H9 (cell line): ENCODE measurements around the gene RBP7. TPM values are rescaled to one million over a fixed set of nuclear protein-coding genes. Genes with fewer than 3 reads are reported as not detected.

Source experiments
- DNase-seq: peaks from one replicate; pipeline ENCODE4 v3.0.0-alpha.2; 2017
- H2AFZ ChIP-seq: one replicate; pipeline ENCODE4 v1.6.1; 2013; ENCODE audit warnings: mild to moderate bottlenecking, low read length, control low read depth, moderate library complexity
- H2AK5ac ChIP-seq: 2 replicates; pipeline ENCODE4 v1.6.1; 2013; ENCODE audit warnings: low read length, control low read depth, mixed read lengths; ENCODE audit not compliant: insufficient read length
- H2BK120ac ChIP-seq: one replicate; pipeline ENCODE4 v1.6.1; 2013; ENCODE audit warnings: low read depth, mild to moderate bottlenecking, low read length, control low read depth, inconsistent platforms; ENCODE audit not compliant: poor library complexity, severe bottlenecking
- H2BK12ac ChIP-seq: 2 replicates; pipeline ENCODE4 v1.6.1; 2013; ENCODE audit warnings: low read length, control low read depth, mixed read lengths, low read depth; ENCODE audit not compliant: insufficient read length
- H2BK15ac ChIP-seq: 2 replicates; pipeline ENCODE4 v1.6.1; 2013; ENCODE audit warnings: low read depth, low read length, control low read depth
- H2BK20ac ChIP-seq: one replicate; pipeline ENCODE4 v1.6.1; 2013; ENCODE audit warnings: low read depth, mild to moderate bottlenecking, low read length, control low read depth, inconsistent platforms; ENCODE audit not compliant: poor library complexity, severe bottlenecking
- H2BK5ac ChIP-seq: 2 replicates; pipeline ENCODE4 v1.6.1; 2013; ENCODE audit warnings: low read length, control low read depth, mixed read lengths; ENCODE audit not compliant: insufficient read length
- H3K14ac ChIP-seq: 2 replicates; pipeline ENCODE4 v1.6.1; 2013; ENCODE audit warnings: low read length, control low read depth; ENCODE audit not compliant: insufficient read depth
- H3K18ac ChIP-seq: 2 replicates; pipeline ENCODE4 v1.6.1; 2013; ENCODE audit warnings: low read depth, mild to moderate bottlenecking, mixed read lengths, low read length, control low read depth; ENCODE audit not compliant: insufficient read length
- H3K23ac ChIP-seq: 2 replicates; pipeline ENCODE4 v1.6.1; 2013; ENCODE audit warnings: low read length, control low read depth, mixed read lengths, low read depth; ENCODE audit not compliant: insufficient read length
- H3K23me2 ChIP-seq: 2 replicates; pipeline ENCODE4 v1.6.1; 2013; ENCODE audit warnings: low read depth, mild to moderate bottlenecking, mixed read lengths, low read length, control low read depth; ENCODE audit not compliant: insufficient read length, poor library complexity, severe bottlenecking
- H3K27ac ChIP-seq: 2 replicates; pipeline ENCODE4 v1.5.1; 2013; ENCODE audit warnings: low read length, control low read depth, mixed read lengths, low read depth; ENCODE audit not compliant: insufficient read length
- H3K27me3 ChIP-seq: 2 replicates; pipeline ENCODE4 v1.6.1; 2013; ENCODE audit warnings: low read length, control low read depth, inconsistent platforms; ENCODE audit not compliant: insufficient read depth
- H3K4ac ChIP-seq: 2 replicates; pipeline ENCODE4 v1.6.1; 2013; ENCODE audit warnings: low read depth, mild to moderate bottlenecking, control low read depth, inconsistent platforms, low read length, moderate library complexity
- H3K4me1 ChIP-seq: 2 replicates; pipeline ENCODE4 v1.6.1; 2013; ENCODE audit warnings: low read length, control low read depth, inconsistent platforms; ENCODE audit not compliant: insufficient read depth
- H3K4me2 ChIP-seq: 2 replicates; pipeline ENCODE4 v1.6.1; 2013; ENCODE audit warnings: low read length, control low read depth, mixed read lengths; ENCODE audit not compliant: insufficient read length, insufficient read depth
- H3K56ac ChIP-seq: 2 replicates; pipeline ENCODE4 v1.6.1; 2013; ENCODE audit warnings: low read depth, mild to moderate bottlenecking, mixed read lengths, low read length, control low read depth; ENCODE audit not compliant: insufficient read length
- H3K79me1 ChIP-seq: 2 replicates; pipeline ENCODE4 v1.6.1; 2013; ENCODE audit warnings: low read depth, mild to moderate bottlenecking, moderate library complexity, low read length, control low read depth, inconsistent platforms; ENCODE audit not compliant: insufficient read depth, poor library complexity, severe bottlenecking
- H3K79me2 ChIP-seq: 2 replicates; pipeline ENCODE4 v1.6.1; 2013; ENCODE audit warnings: low read length, control low read depth, inconsistent platforms; ENCODE audit not compliant: insufficient read depth
- H3K9ac ChIP-seq: 2 replicates; pipeline ENCODE4 v1.6.1; 2013; ENCODE audit warnings: low read length, control low read depth, mixed read lengths; ENCODE audit not compliant: insufficient read length; ENCODE audit errors: extremely low read depth
- H3K9me3 ChIP-seq: one replicate; pipeline ENCODE4 v1.6.1; 2013; ENCODE audit warnings: low read depth, low read length, inconsistent platforms; ENCODE audit not compliant: control insufficient read depth
- H3T11ph ChIP-seq: one replicate; pipeline ENCODE4 v1.6.1; 2013; ENCODE audit warnings: mild to moderate bottlenecking, low read length, control low read depth, inconsistent platforms
- H4K20me1 ChIP-seq: one replicate; pipeline ENCODE4 v1.6.1; 2013; ENCODE audit not compliant: control insufficient read depth, insufficient read length, insufficient read depth
- H4K5ac ChIP-seq: 2 replicates; pipeline ENCODE4 v1.6.1; 2013; ENCODE audit warnings: low read depth, mild to moderate bottlenecking, mixed read lengths, low read length, control low read depth; ENCODE audit not compliant: insufficient read length
- H4K8ac ChIP-seq: replicated peaks from 2 replicates; pipeline ENCODE4 v1.6.1; 2013; ENCODE audit warnings: low read length, control low read depth, mixed read lengths, low read depth; ENCODE audit not compliant: insufficient read length
- H4K91ac ChIP-seq: 2 replicates; pipeline ENCODE4 v1.6.1; 2013; ENCODE audit warnings: low read depth, mild to moderate bottlenecking, moderate library complexity, mixed read lengths, low read length, control low read depth; ENCODE audit not compliant: insufficient read length
- H3K27ac Mint-ChIP-seq, 3 experiments: 2 replicates in 2 of 3; 3 replicates in 1 of 3; pipeline ENCODE4 v1.8.0; 2020 to 2021; ENCODE audit warnings: mixed read lengths in 3 of 3, mild to moderate bottlenecking in 1 of 3, moderate library complexity in 1 of 3
- H3K27me3 Mint-ChIP-seq: 2 replicates; pipeline ENCODE4 v1.8.0; 2021; ENCODE audit warnings: low read depth, mild to moderate bottlenecking, moderate library complexity, mixed read lengths
- H3K36me3 Mint-ChIP-seq, 3 experiments: 2 replicates in 2 of 3; 3 replicates in 1 of 3; pipeline ENCODE4 v1.8.0; 2020 to 2021; ENCODE audit warnings: low read depth in 3 of 3, mixed read lengths in 3 of 3; ENCODE audit not compliant: insufficient read depth in 1 of 3
- H3K4me1 Mint-ChIP-seq, 2 experiments: 2 replicates each; pipeline ENCODE4 v1.8.0; 2020; ENCODE audit warnings: mixed read lengths in 2 of 2
- H3K4me3 Mint-ChIP-seq, 2 experiments: 2 replicates in 1 of 2; 3 replicates in 1 of 2; pipeline ENCODE4 v1.8.0; 2020 to 2021; ENCODE audit warnings: mild to moderate bottlenecking in 2 of 2, mixed read lengths in 2 of 2, moderate library complexity in 1 of 2
- H3K9me3 Mint-ChIP-seq, 2 experiments: 2 replicates in 1 of 2; 3 replicates in 1 of 2; pipeline ENCODE4 v1.8.0; 2020; ENCODE audit warnings: mild to moderate bottlenecking in 2 of 2, mixed read lengths in 2 of 2, moderate library complexity in 1 of 2
- WGBS: extraction: QIAGEN DNeasy Blood & Tissue Kit; methylation state at CpG from one replicate; pipeline ENCODE4 v1.1.7; 2013; ENCODE audit warnings: missing lambda C conversion rate, low lambda C conversion rate, mixed read lengths; ENCODE audit not compliant: insufficient read length; ENCODE audit errors: extremely low coverage; 5-methylcytosine and 5-hydroxymethylcytosine counted together
- total RNA-seq: library from RNA; stranded (reverse); gene quantifications from 2 replicates; pipeline ENCODE4 v1.2.1, GENCODE V29; 2021
- TF ChIP-seq, protein P1 (sequence below): fragments of 200-600 bp; sonication (generic); conservative IDR thresholded peaks from 3 replicates; pipeline ENCODE4 v1.8.0; 2021; ENCODE audit warnings: antibody characterized with exemption, mild to moderate bottlenecking

Gene RBP7
- total RNA-seq, 1 experiment from 2014 or later, result 4.5 TPM

DNA sequence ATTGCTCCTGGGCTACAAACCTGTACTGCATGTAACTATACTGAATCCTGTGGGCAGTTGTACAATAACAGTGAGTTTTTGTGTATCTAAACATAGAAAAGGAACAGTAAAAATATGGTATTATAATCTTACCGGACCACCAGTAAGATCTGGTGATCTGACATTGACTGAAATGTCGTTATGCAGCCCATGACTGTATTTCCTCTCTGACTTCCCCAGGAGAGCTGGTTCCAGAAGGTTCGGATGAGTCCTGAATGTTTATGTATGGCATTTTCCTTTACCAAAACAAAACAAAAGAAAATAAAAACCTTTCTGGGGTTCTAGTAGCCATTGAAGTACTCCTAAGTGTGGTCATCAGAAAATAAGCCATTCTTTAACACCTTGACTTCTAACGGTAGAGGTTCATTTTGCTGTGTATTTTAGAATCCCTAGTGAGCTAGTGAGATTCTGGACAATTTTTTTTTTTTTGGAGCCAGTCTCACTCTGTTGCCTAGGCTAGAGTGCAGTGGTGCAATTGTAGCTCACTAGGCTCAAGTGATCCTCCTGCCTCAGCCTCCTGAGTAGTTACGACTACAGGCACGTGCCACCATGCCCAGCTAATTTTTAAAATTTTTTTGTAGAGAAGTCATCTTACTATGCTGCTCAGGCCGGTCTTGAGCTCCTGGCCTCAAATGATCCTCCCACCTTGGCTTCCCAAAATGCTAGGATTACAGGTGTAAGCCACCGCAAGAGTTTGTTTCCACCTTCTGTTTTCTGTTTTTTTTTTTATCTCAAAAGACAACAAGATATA is 63.5 kb downstream of the RBP7 start:
- no peak overlapping the region for H2BK15ac ChIP-seq
- no peaks in the 10 kb centered on the region for H4K20me1 ChIP-seq
- H3K23ac ChIP-seq, result no peak overlapping the region
- H3K79me2 ChIP-seq, result peaks cover 1% of the 10 kb centered on the region; the same call in 1 of the 2 replicates
- no peak overlapping the region for H3K9ac ChIP-seq
- H3K9me3 ChIP-seq, result no peaks in the 10 kb centered on the region
- H3T11ph ChIP-seq, result no peak overlapping the region
- H3K14ac ChIP-seq, result no peak overlapping the region
- H2AK5ac ChIP-seq, result no peak overlapping the region
- no peak overlapping the region for H3K56ac ChIP-seq
- no peak overlapping the region for H3K4me2 ChIP-seq
- H4K5ac ChIP-seq, result no peak overlapping the region
- Mint-ChIP-seq H3K36me3 (peaks cover 3 to 7% (median 6%) of the 10 kb centered on the region in 3 experiments; a peak in 3 of 7 replicates), H3K27me3 (no peaks in the 10 kb centered on the region), H3K9me3 (no peaks in the 10 kb centered on the region), H3K27ac (no peak overlapping the region), H3K4me1 (peaks cover 17 to 23% of the 10 kb centered on the region in 2 experiments), H3K4me3 (no peak overlapping the region)
- H3K4ac ChIP-seq, result no peak overlapping the region
- H2BK12ac ChIP-seq, result no peak overlapping the region
- no peaks in the 10 kb centered on the region; the same call in 1 of the 2 replicates for H3K4me1 ChIP-seq
- WGBS, result no CpG with 5 or more reads among the region's 8 CpGs
- TF ChIP-seq, protein P1, sequence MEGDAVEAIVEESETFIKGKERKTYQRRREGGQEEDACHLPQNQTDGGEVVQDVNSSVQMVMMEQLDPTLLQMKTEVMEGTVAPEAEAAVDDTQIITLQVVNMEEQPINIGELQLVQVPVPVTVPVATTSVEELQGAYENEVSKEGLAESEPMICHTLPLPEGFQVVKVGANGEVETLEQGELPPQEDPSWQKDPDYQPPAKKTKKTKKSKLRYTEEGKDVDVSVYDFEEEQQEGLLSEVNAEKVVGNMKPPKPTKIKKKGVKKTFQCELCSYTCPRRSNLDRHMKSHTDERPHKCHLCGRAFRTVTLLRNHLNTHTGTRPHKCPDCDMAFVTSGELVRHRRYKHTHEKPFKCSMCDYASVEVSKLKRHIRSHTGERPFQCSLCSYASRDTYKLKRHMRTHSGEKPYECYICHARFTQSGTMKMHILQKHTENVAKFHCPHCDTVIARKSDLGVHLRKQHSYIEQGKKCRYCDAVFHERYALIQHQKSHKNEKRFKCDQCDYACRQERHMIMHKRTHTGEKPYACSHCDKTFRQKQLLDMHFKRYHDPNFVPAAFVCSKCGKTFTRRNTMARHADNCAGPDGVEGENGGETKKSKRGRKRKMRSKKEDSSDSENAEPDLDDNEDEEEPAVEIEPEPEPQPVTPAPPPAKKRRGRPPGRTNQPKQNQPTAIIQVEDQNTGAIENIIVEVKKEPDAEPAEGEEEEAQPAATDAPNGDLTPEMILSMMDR, result no peak
- H2BK20ac ChIP-seq, result no peak overlapping the region
- H3K27ac ChIP-seq, result no peak overlapping the region
- H3K23me2 ChIP-seq, result no peaks in the 10 kb centered on the region
- no peaks in the 10 kb centered on the region for H3K79me1 ChIP-seq
- H3K18ac ChIP-seq, result no peak overlapping the region
- H2BK120ac ChIP-seq, result no peak overlapping the region
- no peak for DNase-seq
- no peak overlapping the region for H2AFZ ChIP-seq
- no peak overlapping the region for H4K8ac ChIP-seq
- H3K27me3 ChIP-seq, result no peaks in the 10 kb centered on the region
- H2BK5ac ChIP-seq, result no peak overlapping the region
- no peak overlapping the region for H4K91ac ChIP-seq
